Measurements from ENCODE around the gene IGSF9B. TPM values are rescaled to one million over a fixed set of nuclear protein-coding genes. Genes with fewer than 3 reads are reported as not detected.

IGSF9B gene
- total and polyA plus RNA-seq, 2 experiments from 2014 or later: 1.7 to 5.9 TPM

- Histone ChIP-seq H3K4me3 (no peak overlapping the region), H3K4me1 (ENCODE audit: low read depth) (no peaks in the 10 kb centered on the region), H3K27me3 (peaks cover 36% of the 10 kb centered on the region), H3K27ac (no peak overlapping the region), H3K36me3 (no peaks in the 10 kb centered on the region), H3K9me3 (ENCODE audit: low read depth) (no peaks in the 10 kb centered on the region)
- DNase-seq (ENCODE audit: low read depth in 1 of 2, low spot score in 1 of 2): peak in 1 of 2 donors; percentile 87
- no peak for TF ChIP-seq CTCF (IDR thresholded peaks at IDR 0.05; ENCODE audit: low read depth, low read length)
These were observed 11.5 kb upstream of the IGSF9B start for GRCh38 chr11:133968300-133968699.

- H3K27ac ChIP-seq: no peak overlapping the region
- no peaks in the 10 kb centered on the region for H3K36me3 ChIP-seq
- H3K4me1 ChIP-seq (ENCODE audit: low read depth): no peaks in the 10 kb centered on the region
- no peak overlapping the region for H3K4me3 ChIP-seq
- DNase-seq (ENCODE audit: low read depth in 1 of 2, low spot score in 1 of 2): no peak
- H3K9me3 ChIP-seq (ENCODE audit: low read depth): no peaks in the 10 kb centered on the region
- TF ChIP-seq CTCF (IDR thresholded peaks at IDR 0.05; ENCODE audit: low read depth, low read length): no peak
- peaks cover 37% of the 10 kb centered on the region for H3K27me3 ChIP-seq
These were observed 11.0 kb upstream of the IGSF9B start for GRCh38 chr11:133967599-133968238.

GRCh38 chr11:133966921-133967598, 10.3 kb upstream of the IGSF9B start:
- Histone ChIP-seq H3K4me3 (no peak overlapping the region), H3K27ac (no peak overlapping the region), H3K27me3 (peaks cover 42% of the 10 kb centered on the region), H3K36me3 (no peaks in the 10 kb centered on the region), H3K9me3 (ENCODE audit: low read depth) (no peaks in the 10 kb centered on the region), H3K4me1 (ENCODE audit: low read depth) (no peaks in the 10 kb centered on the region)
- TF ChIP-seq CTCF (IDR thresholded peaks at IDR 0.05; ENCODE audit: low read depth, low read length): peak; percentile 27
- DNase-seq (ENCODE audit: low read depth in 1 of 2, low spot score in 1 of 2): peak; percentile 14 to 30

GRCh38 chr11:133966172-133966651, 9.4 kb upstream of the IGSF9B start:
- H3K36me3 ChIP-seq: no peaks in the 10 kb centered on the region
- TF ChIP-seq CTCF (IDR thresholded peaks at IDR 0.05; ENCODE audit: low read depth, low read length): no peak
- H3K4me3 ChIP-seq: no peak overlapping the region
- peaks cover 49% of the 10 kb centered on the region for H3K27me3 ChIP-seq
- H3K4me1 ChIP-seq (ENCODE audit: low read depth): no peaks in the 10 kb centered on the region
- no peak overlapping the region for H3K27ac ChIP-seq
- no peaks in the 10 kb centered on the region for H3K9me3 ChIP-seq (ENCODE audit: low read depth)
- no peak for DNase-seq (ENCODE audit: low read depth in 1 of 2, low spot score in 1 of 2)

- peak in 1 of 2 donors; percentile 59 for DNase-seq (ENCODE audit: low read depth in 1 of 2, low spot score in 1 of 2)
- Histone ChIP-seq H3K9me3 (ENCODE audit: low read depth) (no peaks in the 10 kb centered on the region), H3K36me3 (no peaks in the 10 kb centered on the region), H3K27ac (no peak overlapping the region), H3K4me1 (ENCODE audit: low read depth) (no peaks in the 10 kb centered on the region), H3K4me3 (no peak overlapping the region), H3K27me3 (peaks cover 49% of the 10 kb centered on the region)
- TF ChIP-seq CTCF (IDR thresholded peaks at IDR 0.05; ENCODE audit: low read depth, low read length): no peak
These were observed 8.3 kb upstream of the IGSF9B start for GRCh38 chr11:133965031-133965601.

Data from cardiac muscle cell (in vitro differentiated cells and primary cell).